SHP77 (cell line): ENCODE measurements around the gene BRIP1.
"Not testable (repeated sequence)": the region's sequence is repeated elsewhere in the genome, so short reads cannot be mapped to it uniquely, and the experiment has no call there.

Experiments used
- DNase-seq, 2 experiments: peaks; one replicate each; lab custom pipeline; 2025; lab: John Stamatoyannopoulos, UW

The BRIP1 gene

GRCh38 chr17:61728297-61728836, 135.0 kb downstream of the BRIP1 start:
- DNase-seq = no peak

- not testable (repeated sequence) for DNase-seq
Measured at GRCh38 chr17:61727798-61728197, 135.5 kb downstream of the BRIP1 start.

DNA sequence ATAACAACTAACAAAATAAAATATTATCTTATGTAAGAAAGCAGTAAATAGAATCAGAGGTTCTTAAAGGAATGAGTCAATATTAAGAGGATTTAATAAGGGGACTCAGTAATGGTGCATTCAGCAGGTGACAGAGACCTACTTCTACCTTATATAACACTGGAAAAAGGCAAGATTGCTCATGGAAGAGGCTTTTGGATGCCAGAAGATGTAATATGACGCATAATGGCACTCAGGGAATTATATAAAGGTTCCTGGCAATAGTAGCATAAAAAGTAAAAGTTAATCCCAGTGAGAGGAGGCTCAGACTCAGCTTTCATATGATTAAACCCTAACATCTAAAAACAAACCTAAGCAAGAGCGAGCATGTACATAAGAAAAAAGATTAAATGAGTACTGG, 136.4 kb downstream of the BRIP1 start:
- no peak for DNase-seq

DNA sequence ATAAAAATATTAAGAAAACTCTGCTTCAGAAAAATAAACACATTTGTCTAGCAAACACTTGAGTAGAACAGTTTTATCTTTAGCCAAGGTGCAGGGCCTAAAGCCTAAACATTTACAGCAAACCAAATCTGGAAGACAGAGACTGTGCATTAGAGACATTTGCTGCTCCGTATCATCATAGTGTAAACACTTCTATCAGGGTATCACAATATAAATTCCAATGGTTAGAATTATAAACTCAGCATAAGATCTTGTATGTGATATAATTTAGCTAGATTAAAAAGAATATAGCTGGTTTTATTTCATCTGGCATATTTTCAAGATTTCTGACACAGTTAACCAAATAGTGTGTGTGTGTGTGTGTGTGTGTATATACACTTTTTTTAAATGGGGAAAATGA, 138.6 kb downstream of the BRIP1 start:
- no peak for DNase-seq

- no peak for DNase-seq
Measured at GRCh38 chr17:61723914-61724313, 139.4 kb downstream of the BRIP1 start.

- DNase-seq = no peak
Measured at GRCh38 chr17:61723183-61723582, 140.1 kb downstream of the BRIP1 start.

DNA sequence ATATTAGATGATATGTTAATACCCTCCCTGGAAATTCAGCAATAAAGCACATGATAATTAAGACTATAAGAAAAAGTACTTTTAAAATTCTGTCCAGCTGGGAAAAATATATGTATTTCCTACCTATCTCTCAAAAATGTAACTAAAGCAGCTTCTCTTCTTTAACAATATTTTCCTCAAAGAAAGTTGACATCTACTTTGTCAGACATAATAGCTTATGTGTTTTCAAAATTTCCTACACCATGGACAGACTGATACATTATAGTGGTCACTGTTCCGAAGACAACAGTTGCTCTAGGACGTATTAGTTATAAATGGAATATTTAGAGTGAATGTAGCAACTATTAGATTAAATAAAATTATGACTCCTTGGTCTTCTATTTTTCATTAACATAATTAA, 140.9 kb downstream of the BRIP1 start:
- DNase-seq = no peak

DNA sequence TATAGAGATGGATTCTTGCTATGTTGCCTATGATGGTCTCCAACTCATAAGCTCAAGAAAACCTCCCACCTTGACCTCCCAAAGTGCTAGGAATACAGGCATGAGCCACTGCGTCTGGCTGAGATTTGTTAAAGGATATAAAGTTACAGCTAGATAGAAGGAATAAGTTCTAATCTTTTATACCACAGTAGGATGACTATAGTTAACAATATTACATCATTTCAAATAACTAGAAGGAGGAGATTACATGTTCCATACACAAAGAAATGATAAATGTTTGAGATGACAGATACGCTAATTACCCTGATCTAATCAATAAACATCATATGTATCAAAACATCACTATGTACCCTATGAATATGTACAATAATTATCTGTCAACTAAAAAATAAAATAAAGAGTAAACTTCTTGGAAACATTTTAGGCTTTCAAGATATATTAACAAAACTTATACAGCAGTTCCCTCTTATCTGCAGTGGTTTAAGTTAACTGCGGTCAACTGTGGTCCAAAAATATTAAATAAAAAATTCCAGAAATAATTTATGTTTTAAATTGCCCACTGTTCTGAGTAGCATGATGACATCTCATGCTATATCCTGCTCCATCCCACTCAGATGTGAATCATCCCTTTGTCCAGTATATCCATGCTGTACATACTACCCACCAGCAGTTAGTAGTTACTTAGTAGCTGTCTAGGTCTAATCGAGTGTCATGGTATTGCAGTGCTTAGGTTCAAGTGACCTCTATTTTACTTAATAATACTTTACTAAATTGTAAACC, 143.1 kb downstream of the BRIP1 start:
- DNase-seq = no peak

GRCh38 chr17:61719220-61719619, 144.1 kb downstream of the BRIP1 start:
- not testable (repeated sequence) for DNase-seq

- no peak for DNase-seq
Measured at GRCh38 chr17:61718022-61718421, 145.3 kb downstream of the BRIP1 start.

- no peak for DNase-seq
Measured at GRCh38 chr17:61717352-61717751, 146.0 kb downstream of the BRIP1 start.

- DNase-seq = no peak
Measured at GRCh38 chr17:61716225-61716829, 147.0 kb downstream of the BRIP1 start.

GRCh38 chr17:61715348-61715747, 148.0 kb downstream of the BRIP1 start:
- DNase-seq = no peak

- no peak for DNase-seq
Measured at GRCh38 chr17:61714300-61714699, 149.0 kb downstream of the BRIP1 start.

DNA sequence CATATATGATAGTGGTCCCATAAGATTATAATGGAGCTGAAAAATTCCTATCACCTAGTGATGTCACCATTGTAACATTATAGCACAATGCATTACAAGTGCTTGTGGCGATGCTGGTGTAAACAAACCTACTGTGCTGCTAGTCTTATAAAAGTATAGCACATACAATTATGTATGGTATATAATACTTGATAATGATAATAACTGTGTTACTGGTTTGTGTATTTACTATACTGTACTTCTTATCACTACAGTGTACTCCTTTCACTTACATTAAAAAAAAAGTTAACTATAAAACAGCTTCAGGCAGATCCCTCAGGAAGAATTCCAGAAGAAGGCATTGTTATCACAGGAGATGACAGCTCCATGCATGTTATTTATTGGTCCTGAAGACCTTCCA, 150.3 kb downstream of the BRIP1 start:
- DNase-seq = no peak

- no peak for DNase-seq
Measured at GRCh38 chr17:61710546-61710945, 152.8 kb downstream of the BRIP1 start.

- no peak for DNase-seq
Measured at GRCh38 chr17:61709567-61709966, 153.8 kb downstream of the BRIP1 start.

DNA sequence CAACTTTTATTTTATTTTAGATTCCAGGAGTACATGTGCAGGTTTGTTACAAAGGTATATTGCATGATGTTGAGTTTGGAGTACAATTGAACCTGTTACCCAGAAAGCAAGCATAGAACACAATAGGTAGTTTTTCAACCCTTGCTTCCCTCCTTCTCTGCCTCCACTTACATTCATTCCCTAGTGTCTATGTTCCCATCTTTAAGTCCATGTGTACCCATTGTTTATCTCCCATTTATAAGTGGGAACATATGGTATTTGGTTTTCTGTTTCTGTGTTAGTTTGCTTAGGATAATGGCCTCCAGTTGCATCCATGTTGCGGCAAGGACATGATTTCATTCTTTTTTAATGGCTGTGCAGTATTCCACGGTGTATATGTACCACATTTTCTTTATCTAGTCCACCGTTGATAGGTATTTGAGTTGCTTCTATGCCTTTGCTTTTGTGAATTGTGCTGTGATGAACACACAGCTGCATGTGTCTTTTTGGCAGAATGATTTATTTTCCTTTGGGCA, 158.3 kb downstream of the BRIP1 start:
- DNase-seq = no peak

DNA sequence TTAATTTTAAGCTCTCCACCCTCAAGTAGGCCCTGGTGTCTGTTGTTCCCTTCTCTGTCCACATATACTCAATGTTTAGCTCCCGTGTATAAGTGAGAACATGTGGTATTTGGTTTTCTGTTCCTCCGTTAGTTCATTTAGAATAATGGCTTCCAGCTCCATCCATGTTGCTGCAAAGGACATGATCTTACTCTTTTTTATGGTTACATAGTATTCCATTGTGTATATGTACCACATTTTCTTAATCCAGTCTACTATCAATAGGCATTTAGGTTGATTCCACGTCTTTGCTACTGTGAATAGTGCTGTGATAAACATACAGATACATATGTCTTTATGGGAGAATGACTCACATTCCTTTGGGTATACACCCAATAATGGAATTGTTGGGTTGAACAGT, 160.9 kb downstream of the BRIP1 start:
- no peak for DNase-seq

DNA sequence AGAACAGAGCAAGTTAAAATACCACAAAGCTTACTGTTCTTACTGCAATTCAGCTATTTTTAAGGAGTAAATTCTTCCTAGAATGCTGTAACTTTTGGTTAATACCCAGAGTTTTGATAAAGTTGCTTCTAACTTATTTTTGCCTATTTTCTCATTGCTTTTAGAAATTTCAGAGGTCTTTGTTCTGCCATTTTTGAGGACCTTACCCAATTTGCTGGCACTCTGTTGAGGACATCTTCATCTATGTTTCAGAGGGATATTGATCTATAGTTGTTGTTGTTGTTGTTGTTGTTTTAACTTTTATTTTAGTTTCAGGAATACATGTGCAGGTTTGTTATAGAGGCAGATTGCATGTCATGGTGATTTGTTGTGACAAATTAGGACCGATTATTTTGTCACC, 161.3 kb downstream of the BRIP1 start:
- no peak for DNase-seq

- no peak for DNase-seq
Measured at GRCh38 chr17:61701334-61701733, 162.0 kb downstream of the BRIP1 start.

- DNase-seq = no peak
Measured at GRCh38 chr17:61700252-61700651, 163.1 kb downstream of the BRIP1 start.

GRCh38 chr17:61699694-61700093, 163.6 kb downstream of the BRIP1 start:
- DNase-seq = no peak
